GM10847 (cell line): Measurements from ENCODE around the gene PLPPR1.

Experiments used
- POLR2A ChIP-seq: IDR thresholded peaks from 2 replicates; pipeline ENCODE4 v1.6.1; 2011; ENCODE audit not compliant: insufficient read length; ENCODE audit errors: extremely low read depth

Gene PLPPR1

DNA sequence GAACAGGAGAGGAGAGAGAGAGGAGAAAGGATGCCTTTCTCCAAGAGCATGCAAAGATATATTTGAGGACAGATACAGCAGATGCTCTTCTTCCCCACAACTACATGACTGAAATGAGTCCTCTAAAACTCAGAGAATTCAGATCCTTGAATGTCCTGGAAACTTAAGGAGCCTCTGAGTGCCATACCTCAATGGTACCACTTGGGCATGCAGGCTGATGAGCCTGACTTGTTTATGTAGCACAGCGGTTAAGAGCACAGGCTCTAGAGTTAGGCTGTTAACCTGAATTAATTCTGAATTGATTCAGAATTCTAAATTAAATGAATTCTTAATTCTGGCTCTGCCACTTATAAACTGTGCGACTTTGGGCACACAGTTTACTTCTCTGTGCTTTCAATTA, 5.7 kb downstream of the PLPPR1 start:
- no peak for TF ChIP-seq POLR2A

DNA sequence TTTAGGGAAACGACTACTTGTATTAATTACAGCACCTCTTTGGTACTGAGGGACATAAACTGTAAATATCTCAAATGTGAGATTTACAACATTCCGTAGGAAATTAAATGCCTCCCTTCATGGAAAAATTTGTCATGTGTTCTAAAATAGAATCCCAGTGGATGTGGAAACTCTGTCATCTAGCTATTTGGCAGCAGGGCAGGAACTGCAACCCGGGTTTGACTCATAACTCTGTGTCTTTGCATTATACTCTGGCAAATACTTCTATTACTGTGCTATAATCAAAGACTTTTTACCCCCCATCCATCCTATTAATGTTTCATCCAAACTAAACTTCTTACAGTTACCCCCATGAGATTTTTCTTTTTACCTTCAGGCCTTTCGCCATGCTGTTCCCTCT, 6.6 kb downstream of the PLPPR1 start:
- no peak for TF ChIP-seq POLR2A

DNA sequence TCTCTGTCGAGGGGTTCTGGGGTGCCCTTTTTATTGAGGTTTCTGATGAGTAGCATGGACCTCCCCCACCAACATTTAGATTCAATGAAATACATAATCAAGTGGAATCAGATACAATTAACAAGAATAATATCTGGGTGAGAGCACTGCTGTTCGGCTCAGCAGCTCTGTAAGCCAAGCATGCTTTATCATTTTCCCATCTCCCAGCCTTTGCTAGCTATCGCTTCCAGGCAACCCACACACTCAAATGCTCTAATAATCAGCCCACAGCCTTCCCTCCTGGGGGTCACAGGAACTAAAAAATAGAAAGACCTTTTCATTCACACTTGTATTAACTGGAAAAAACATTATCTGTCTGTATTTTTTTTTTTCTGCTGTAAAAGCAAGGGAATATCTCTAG, 8.9 kb downstream of the PLPPR1 start:
- TF ChIP-seq POLR2A, result no peak

DNA sequence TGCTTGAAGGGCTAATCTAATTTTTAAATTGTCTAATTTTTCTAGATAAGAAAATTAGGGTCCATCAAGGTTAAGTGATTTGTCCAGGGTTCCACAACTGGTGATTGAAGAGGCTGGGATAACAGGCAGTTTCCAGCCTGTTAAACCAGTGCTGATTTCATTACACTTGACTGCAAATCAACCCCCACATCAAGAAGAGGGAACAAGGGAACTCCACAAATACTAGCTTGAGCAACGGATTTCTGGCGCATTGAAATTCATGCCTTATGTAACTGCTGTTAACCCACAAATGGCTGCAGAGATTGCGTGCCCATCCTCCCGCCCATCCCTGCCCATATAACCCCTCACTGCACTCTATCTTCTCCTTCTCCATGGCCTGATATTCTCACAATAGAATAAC, 10.0 kb downstream of the PLPPR1 start:
- no peak for TF ChIP-seq POLR2A

DNA sequence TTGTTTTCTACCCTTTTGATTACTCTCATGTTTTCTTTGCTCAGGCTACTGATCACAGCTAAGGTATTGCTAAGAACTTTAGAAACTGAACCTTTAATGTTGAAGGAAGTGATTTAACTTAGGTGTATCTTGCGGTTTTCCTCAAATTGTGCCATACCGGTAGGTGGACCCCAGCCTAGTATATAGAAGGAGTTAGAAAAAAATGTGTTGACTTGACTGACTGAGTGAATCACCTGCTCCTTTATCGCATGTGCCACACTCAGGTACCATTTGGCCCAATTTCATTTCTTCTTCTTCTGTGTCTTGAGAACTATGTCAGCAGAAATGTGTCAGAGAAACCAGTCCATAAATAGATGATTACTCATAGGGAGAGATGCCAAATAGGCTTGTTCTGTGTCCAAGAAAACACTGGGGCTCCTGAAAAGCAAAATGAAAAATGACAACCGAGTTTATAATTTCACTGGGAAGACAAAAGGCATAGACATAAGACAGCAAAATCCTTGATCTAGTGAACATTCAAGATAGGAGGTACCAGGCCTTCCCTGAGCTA, 19.4 kb downstream of the PLPPR1 start:
- TF ChIP-seq POLR2A, result no peak

DNA sequence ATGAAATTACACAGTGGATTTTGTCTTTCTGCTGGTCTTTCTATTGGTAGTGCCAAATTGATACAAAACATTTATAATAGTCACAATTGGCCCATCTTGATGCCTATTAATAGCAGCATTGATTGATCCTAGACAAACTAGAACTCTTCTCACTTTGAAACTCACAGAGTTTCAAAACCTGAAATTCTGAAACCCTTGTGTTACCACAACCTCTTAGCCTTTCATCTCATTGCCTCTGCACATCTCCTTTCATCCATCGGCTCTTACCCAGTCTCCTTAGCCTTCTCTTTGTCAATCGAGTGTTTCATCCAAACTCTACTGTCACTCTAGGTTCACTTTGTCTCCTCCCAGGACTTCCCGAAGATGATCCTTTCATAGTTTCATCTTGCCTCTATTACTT, 22.1 kb downstream of the PLPPR1 start:
- TF ChIP-seq POLR2A, result no peak

DNA sequence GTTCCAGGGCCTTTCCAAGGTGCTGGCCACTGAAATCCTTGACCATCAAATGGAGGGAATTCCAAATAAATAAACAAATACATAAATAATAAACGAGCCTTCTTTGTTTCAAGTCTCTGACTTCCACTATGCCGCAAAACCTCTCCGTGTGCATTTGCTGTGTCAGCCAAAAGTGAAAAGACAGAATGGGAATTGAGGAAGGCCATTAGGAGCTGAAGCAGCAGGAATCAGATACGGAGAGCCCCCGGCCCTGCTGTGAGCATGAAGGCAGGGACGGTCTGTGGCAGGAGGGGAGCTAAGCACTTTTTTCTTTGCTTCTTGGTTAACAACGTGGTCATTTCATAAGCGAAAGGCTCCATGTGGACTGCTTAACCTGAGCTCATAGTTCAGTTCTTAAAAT, 26.1 kb downstream of the PLPPR1 start:
- TF ChIP-seq POLR2A, result no peak

DNA sequence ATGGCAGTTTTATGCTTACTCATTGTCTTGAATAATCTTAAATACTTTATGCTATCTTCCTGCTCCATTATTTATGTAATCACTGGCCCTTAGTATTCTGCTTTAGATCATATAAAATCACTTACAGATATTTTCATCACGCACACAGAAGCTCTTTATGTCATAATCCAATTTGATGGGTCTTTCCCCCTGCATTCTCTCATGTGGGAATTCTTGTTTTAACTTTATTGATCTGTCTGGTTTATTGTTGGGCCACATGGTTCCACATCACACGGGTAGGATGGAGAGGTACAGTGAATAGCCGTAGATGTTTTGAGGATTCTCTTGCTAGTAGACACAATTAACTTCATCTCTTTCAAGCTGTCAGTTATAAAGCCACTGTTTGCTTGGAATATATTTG, 27.0 kb downstream of the PLPPR1 start:
- TF ChIP-seq POLR2A, result no peak

DNA sequence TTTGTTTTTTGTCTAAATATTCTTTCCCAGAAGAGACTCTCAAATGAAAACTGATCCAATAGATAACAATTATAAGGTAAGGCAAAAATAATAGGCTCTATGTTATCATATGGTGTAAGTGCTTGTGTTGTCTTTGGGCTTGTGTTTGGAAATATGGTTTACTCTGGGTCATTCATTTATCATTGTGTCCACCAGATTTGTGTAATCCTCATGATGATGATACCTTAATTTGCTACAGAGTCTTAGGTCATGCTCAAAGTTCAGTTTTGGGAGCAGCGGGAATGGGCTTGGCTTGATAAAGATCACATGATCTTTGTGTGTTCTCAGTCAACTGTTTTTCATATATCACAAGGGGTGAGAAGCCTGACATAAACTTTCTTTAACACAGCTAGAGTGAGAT, 34.2 kb downstream of the PLPPR1 start:
- TF ChIP-seq POLR2A, result no peak

DNA sequence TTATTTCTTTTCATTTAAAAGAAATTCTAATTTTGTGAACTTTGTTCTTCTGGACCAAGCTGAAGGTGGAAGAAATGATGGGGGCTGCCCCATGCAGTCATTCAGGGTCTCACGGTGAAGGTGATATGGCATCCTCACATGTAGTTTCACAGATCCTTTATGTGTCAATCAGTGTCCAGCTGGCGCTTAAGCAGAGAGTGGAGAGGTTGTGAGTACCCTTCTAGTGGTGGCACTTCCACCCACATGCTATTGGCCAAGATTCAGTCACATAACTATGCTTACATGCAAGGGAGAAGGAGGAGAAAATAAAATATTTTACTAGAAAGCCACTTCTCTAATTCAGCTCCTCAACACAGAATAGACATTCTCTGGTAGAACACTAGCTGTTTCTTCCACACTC, 34.7 kb downstream of the PLPPR1 start:
- TF ChIP-seq POLR2A, result no peak

DNA sequence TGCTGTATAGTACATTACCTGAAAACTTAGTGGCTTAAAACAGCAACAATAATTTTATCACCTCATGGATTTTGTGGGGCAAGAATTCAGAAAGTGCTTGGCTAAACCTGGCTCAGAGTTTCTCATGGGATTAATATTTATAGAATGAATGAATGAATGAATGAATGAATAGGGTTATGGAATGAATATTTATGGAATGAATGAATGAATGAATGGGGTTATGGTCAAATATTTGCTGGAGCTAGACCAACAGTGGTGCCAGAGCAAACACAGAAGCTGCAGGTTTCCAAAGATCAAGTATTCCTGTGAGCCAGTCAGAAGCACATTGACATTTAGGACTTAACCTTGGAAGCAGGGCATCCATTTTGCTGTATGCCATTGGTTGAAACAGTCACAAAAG, 35.7 kb downstream of the PLPPR1 start:
- no peak for TF ChIP-seq POLR2A

DNA sequence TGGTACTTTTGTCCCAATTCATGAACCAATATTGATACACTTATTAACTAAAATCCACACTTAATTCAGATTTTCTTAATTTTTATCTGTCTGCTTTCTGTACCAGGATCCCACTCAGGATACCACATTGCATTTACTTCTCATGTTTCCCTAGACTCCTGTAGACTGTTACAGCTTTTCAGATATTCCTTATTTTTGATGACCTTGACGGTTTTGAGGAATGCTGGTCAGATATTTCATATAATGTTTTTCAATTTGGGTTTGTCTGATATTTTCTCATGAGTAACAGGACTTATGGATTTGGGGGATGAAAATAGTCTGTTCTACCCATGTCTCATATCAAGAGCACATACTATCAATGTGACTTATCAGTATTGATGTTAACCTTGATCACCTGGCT, 37.4 kb downstream of the PLPPR1 start:
- no peak for TF ChIP-seq POLR2A

DNA sequence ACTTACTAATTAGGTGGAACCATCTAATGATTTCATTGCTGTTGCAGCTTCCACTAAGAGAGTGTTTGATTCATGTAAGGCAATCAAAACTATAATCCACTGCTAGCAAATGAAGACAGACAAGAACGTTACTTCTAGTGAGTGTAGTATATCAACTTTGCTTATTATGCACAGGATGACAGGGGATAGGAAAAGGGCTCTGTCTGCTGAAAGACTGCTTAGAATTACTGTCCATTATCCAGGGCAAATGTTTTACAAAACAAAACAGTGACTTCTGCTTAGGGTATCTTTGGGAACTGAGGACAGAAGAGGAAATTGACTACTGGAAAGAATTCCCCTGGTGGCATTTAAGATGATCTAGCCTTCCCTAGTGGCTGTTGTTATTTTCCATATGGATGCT, 40.2 kb downstream of the PLPPR1 start:
- no peak for TF ChIP-seq POLR2A

DNA sequence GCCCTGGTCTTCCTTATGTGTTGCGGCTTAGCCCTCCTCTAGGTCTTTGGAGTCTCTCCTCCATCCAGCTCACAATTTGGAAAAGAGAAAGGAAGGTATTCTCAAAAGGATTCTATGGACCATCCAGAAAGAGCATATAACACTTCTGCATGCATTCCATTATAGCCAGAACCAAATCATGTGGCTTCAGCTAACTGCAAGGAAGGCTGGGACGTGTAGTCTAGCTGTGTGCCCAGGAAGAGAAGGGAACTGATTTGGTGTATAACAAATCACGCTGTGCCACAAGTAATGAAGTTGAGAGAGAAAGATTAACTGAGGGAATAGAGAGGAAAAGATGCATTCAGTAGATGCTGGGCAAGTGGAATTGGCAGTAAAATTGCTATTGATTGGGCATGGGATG, 43.7 kb downstream of the PLPPR1 start:
- no peak for TF ChIP-seq POLR2A

DNA sequence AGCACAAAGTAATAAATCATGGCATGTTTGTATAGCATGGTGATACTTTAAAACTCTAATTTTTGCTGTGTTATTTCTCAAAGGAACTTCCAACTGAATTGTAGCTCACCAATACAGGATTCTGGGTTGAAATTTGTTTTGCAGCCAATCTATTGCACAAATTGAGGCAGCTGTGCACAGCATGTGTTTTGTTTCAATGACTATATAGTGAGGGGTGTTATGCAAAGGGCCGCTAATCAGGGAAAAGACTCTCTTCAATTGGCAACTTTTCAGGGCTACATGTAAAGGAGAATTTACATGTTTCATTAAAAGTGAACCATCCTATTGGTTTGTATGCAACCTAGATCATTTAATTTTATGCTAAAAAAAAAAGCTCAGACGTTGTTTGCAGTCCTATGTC, 44.6 kb downstream of the PLPPR1 start:
- no peak for TF ChIP-seq POLR2A

DNA sequence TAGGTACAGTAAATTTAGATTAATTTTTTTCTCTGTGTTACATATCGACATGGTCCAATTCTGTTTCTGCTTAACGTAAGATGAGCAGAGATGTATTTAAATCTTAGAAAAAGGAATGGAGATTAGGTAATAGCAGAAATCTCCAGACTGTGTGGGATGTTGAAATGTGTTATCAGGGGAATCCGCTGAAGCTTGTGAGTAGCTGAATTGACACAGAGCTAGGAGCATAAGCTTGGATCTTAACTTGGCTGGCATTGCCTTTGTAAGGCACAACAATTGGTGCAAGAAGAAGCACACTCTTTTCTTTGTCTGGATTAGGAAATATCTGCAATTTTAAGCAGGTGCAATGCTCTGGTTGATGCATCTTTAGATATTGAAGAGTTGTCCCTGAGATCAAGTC, 53.1 kb downstream of the PLPPR1 start:
- no peak for TF ChIP-seq POLR2A

DNA sequence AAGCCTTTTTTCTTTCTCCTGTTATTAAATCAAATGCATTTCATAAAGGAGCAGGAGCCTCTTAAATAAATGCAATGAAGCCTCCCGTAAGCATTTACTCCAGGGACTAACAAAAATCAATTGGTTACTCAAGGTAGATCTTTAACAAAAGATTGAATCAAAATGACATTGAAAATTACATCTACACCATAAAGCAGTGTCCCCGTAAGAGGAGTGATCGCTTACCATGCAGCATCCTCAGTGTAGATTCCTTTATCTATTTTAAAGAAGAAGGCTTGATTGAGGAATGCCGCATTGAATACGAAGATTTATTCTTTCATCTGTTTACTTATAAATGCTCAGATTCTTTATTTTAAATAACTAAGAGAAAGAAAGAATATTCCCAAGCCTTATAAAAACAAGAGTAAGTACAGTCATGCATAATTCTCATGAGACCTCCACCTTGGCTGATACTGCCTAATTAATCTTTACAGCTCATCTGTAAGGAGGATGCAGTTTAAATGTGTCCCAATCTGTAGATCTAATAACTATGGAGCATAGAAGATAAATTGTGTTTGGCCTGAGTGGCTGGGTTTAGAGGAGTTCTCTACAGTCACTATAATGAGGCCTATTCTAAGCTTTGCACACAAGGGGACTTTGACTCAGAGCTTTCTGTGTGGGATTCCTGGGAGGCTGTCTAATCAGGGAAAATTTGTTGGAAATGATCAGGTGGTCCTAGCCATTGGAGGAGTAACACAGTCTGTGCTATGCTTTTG, 55.1 kb downstream of the PLPPR1 start:
- no peak for TF ChIP-seq POLR2A
